HCT116 (cell line): Measurements from ENCODE around the gene MCC. TPM values are rescaled to one million over a fixed set of nuclear protein-coding genes. Genes with fewer than 3 reads are reported as not detected.

Experiments
- ATAC-seq: fragments of 200-7000 bp; cut with Tn5 transposase; 2 replicates; pipeline ENCODE4 v1.9.1; 2020; ENCODE audit warnings: mild to moderate bottlenecking, moderate library complexity
- BruUV-seq: library from RNA; stranded (reverse); fragments of 400-500 nt; replicated peaks from 2 replicates; lab custom pipeline; 2021; lab: Mats Ljungman, UMichigan
- CTCF ChIA-PET: fragments of 300-600 bp; sonication (Branson Sonifier 250); formaldehyde crosslinking; loops from one replicate; lab custom pipeline; 2021; ENCODE audit warnings: antibody characterized with exemption; lab: Charles Lee
- POLR2A ChIA-PET: fragments of 300-600, 350-600 bp; sonication (Branson Sonifier 250); formaldehyde crosslinking; loops from one replicate; lab custom pipeline; 2021; ENCODE audit warnings: antibody characterized with exemption; lab: Charles Lee
- RAD21 ChIA-PET, 2 experiments: fragments of 300-600 bp; sonication (Branson Sonifier 250); formaldehyde crosslinking; loops; one replicate each; lab custom pipeline; 2023; ENCODE audit warnings: low total read pairs in 2 of 2; ENCODE audit not compliant: uncharacterized antibody in 2 of 2, unreplicated experiment in 2 of 2, low non-redundant PET in 1 of 2; lab: Charles Lee
- DNase-seq: peaks from one replicate; pipeline ENCODE4 v3.0.0-alpha.2; 2010; ENCODE audit warnings: low read depth, low spot score
- H2AFZ ChIP-seq: fragments of 200-600 bp; shearing (Covaris generic), sonication (generic); 2 replicates; pipeline ENCODE4 v1.6.1; 2017; ENCODE audit warnings: low read depth, mixed run types, mixed read lengths, antibody characterized with exemption, low read length; ENCODE audit not compliant: poor library complexity, severe bottlenecking
- H3K27ac ChIP-seq: 2 replicates; pipeline ENCODE4 v1.5.1; 2012; ENCODE audit warnings: low read depth, low read length
- H3K27me3 ChIP-seq: fragments of 200-600 bp; sonication (generic); 2 replicates; pipeline ENCODE4 v1.6.1; 2016; ENCODE audit warnings: mixed run types, low read length, mixed read lengths; ENCODE audit not compliant: insufficient read depth
- H3K36me3 ChIP-seq, 2 experiments: fragments of 200-500 bp in 1 of 2; fragments of 200-600 bp in 1 of 2; sonication (Bioruptor generic) in 1 of 2; sonication (generic) in 1 of 2; 2 replicates each; pipeline versions ENCODE4 v1.5.1 to v1.6.1; 2014 to 2016; ENCODE audit warnings: low read length in 2 of 2, inconsistent platforms in 1 of 2, mixed read lengths in 1 of 2, mixed run types in 1 of 2; ENCODE audit not compliant: insufficient read depth in 2 of 2, control insufficient read depth in 1 of 2
- H3K4me1 ChIP-seq, 2 experiments: fragments of 200-600 bp in 1 of 2; sonication (generic) in 1 of 2; 2 replicates each; pipeline versions ENCODE4 v1.5.1 to v1.6.1; 2012 to 2017; ENCODE audit warnings: low read length in 2 of 2, inconsistent platforms in 1 of 2, mild to moderate bottlenecking in 1 of 2, mixed read lengths in 1 of 2, mixed run types in 1 of 2, moderate library complexity in 1 of 2; ENCODE audit not compliant: insufficient read depth in 2 of 2, control insufficient read depth in 1 of 2
- H3K4me2 ChIP-seq: fragments of 200-600 bp; sonication (generic); 2 replicates; pipeline ENCODE4 v1.6.1; 2017; ENCODE audit warnings: mixed run types, low read length, mixed read lengths
- H3K4me3 ChIP-seq, 2 experiments: fragments of 200-600 bp in 1 of 2; sonication (generic) in 1 of 2; replicated peaks in 1 of 2; 2 replicates each; pipeline ENCODE4 v1.5.1; 2011 to 2016; ENCODE audit warnings: low read length in 2 of 2, control low read depth in 1 of 2, low read depth in 1 of 2, mild to moderate bottlenecking in 1 of 2, mixed read lengths in 1 of 2, mixed run types in 1 of 2
- H3K79me2 ChIP-seq: fragments of 200-600 bp; sonication (generic); 2 replicates; pipeline ENCODE4 v1.6.1; 2017; ENCODE audit warnings: mild to moderate bottlenecking, mixed run types, low read length, moderate library complexity, mixed read lengths; ENCODE audit not compliant: insufficient read depth
- H3K9ac ChIP-seq: fragments of 200-600 bp; sonication (generic); 2 replicates; pipeline ENCODE4 v1.6.1; 2016; ENCODE audit warnings: low read length, mixed read lengths
- H3K9me2 ChIP-seq: fragments of 200-600 bp; sonication (generic), shearing (Covaris generic); 2 replicates; pipeline ENCODE4 v1.6.1; 2017; ENCODE audit warnings: mixed run types, mild to moderate bottlenecking, moderate library complexity; ENCODE audit not compliant: insufficient read depth
- H3K9me3 ChIP-seq, 2 experiments: fragments of 200-500 bp in 1 of 2; fragments of 200-600 bp in 1 of 2; sonication (Bioruptor generic) in 1 of 2; sonication (generic) in 1 of 2; 2 replicates each; pipeline ENCODE4 v1.6.1; 2014 to 2017; ENCODE audit warnings: low read length in 2 of 2, mixed read lengths in 2 of 2, inconsistent platforms in 1 of 2, low read depth in 1 of 2, mild to moderate bottlenecking in 1 of 2, mixed run types in 1 of 2, moderate library complexity in 1 of 2; ENCODE audit not compliant: control insufficient read depth in 1 of 2, insufficient read depth in 1 of 2
- H4K20me1 ChIP-seq: fragments of 200-600 bp; sonication (generic), shearing (Covaris generic); 2 replicates; pipeline ENCODE4 v1.6.1; 2017; ENCODE audit warnings: mixed run types, mild to moderate bottlenecking, moderate library complexity; ENCODE audit not compliant: insufficient read depth
- ATF3 ChIP-seq: IDR thresholded peaks from 2 replicates; pipeline ENCODE4 v1.6.1; 2012
- CBX3 ChIP-seq: IDR thresholded peaks from 2 replicates; pipeline ENCODE4 v1.6.1; 2012; ENCODE audit warnings: low read depth
- CEBPB ChIP-seq: IDR thresholded peaks from 2 replicates; pipeline ENCODE4 v1.6.1; 2012; ENCODE audit warnings: low read depth
- CTCF ChIP-seq, 3 experiments: fragments of 200-600 bp in 1 of 3; sonication (generic) in 1 of 3; IDR thresholded peaks in 2 of 3; conservative IDR thresholded peaks in 1 of 3; 2 replicates each; pipeline ENCODE4 v1.5.1; 2012 to 2017; ENCODE audit warnings: low read depth in 2 of 3, low read length in 2 of 3, antibody characterized with exemption in 1 of 3, borderline replicate concordance in 1 of 3, control low read depth in 1 of 3, mild to moderate bottlenecking in 1 of 3, mixed read lengths in 1 of 3, mixed run types in 1 of 3, moderate library complexity in 1 of 3; ENCODE audit not compliant: insufficient read depth in 1 of 3
- EGR1 ChIP-seq: IDR thresholded peaks from 2 replicates; pipeline ENCODE4 v1.6.1; 2012; ENCODE audit warnings: low read depth
- ELF1 ChIP-seq: IDR thresholded peaks from 2 replicates; pipeline ENCODE4 v1.6.1; 2012; ENCODE audit warnings: low read depth, borderline replicate concordance
- EZH2 ChIP-seq: fragments of 200-600 bp; sonication (generic); IDR thresholded peaks from 2 replicates; pipeline ENCODE4 v1.6.1; 2017; ENCODE audit warnings: antibody characterized with exemption, mixed run types
- FOSL1 ChIP-seq: IDR thresholded peaks from 2 replicates; pipeline ENCODE4 v1.6.1; 2012; ENCODE audit warnings: low read depth
- MAX ChIP-seq: IDR thresholded peaks from 2 replicates; pipeline ENCODE4 v1.6.1; 2012
- POLR2A ChIP-seq: IDR thresholded peaks from 2 replicates; pipeline ENCODE4 v1.7.0; 2011; ENCODE audit warnings: borderline replicate concordance; ENCODE audit not compliant: insufficient read depth, insufficient read length; ENCODE audit errors: extremely low read depth
- POLR2AphosphoS5 ChIP-seq: IDR thresholded peaks from 2 replicates; pipeline ENCODE4 v1.6.1; 2011; ENCODE audit warnings: mild to moderate bottlenecking, low read depth, low read length, moderate library complexity
- RAD21 ChIP-seq: IDR thresholded peaks from 2 replicates; pipeline ENCODE4 v1.6.1; 2012; ENCODE audit warnings: low read depth, mild to moderate bottlenecking
- REST ChIP-seq: IDR thresholded peaks from 2 replicates; pipeline ENCODE4 v1.6.1; 2012; ENCODE audit warnings: low read depth
- SIN3A ChIP-seq: IDR thresholded peaks from 2 replicates; pipeline ENCODE4 v1.6.1; 2012; ENCODE audit warnings: low read depth
- SP1 ChIP-seq: IDR thresholded peaks from 2 replicates; pipeline ENCODE4 v1.6.1; 2012; ENCODE audit warnings: low read depth
- TCF7L2 ChIP-seq: IDR thresholded peaks from 2 replicates; pipeline ENCODE4 v1.7.0; 2011; ENCODE audit warnings: borderline replicate concordance, inconsistent platforms; ENCODE audit not compliant: insufficient read depth, insufficient read length; ENCODE audit errors: extremely low read depth
- ZFX ChIP-seq: fragments of 450-650 bp; IDR thresholded peaks from 2 replicates; pipeline ENCODE4 v1.6.1; 2017
- intact Hi-C: fragments of 100-400 bp; cut with micrococcal nuclease; formaldehyde crosslinking; loops from 2 replicates; pipeline ENCODE4 v1.10.0; 2022
- total RNA-seq: library from RNA; stranded (reverse); gene quantifications from one replicate; pipeline ENCODE4 v1.2.1, GENCODE V29; 2021; ENCODE audit not compliant: unreplicated experiment

Gene MCC
- total RNA-seq, 1 experiment from 2014 or later, result 20.1 TPM

GRCh38 chr5:113510836-113511451 is 22.7 kb upstream of the MCC start:
- Histone ChIP-seq H3K36me3 (peaks cover 0 to 2% of the 10 kb centered on the region in 2 experiments; a peak in 2 of 4 replicates), H3K4me1 (peaks cover 0 to 15% of the 10 kb centered on the region in 2 experiments; a peak in 2 of 4 replicates), H3K4me2 (no peak overlapping the region), H2AFZ (no peak overlapping the region)
- TF ChIP-seq EZH2 (no peak), POLR2A (no peak), MAX (no peak), CEBPB (no peak), TCF7L2 (no peak), FOSL1 (0 out of 2 replicates have a peak, but pooled peaks have one; percentile 12), CTCF (IDR thresholded peaks at IDR 0.05 in 2 of 3, conservative IDR thresholded peaks at IDR 0.05 in 1 of 3; ENCODE audit: borderline replicate concordance in 1 of 3, insufficient read depth in 1 of 3, low read depth in 2 of 3, low read length in 2 of 3) (peak; percentile 33 to 84 (median 62); a peak in 5 of 6 replicates), RAD21 (peak; percentile 93), ELF1 (no peak), POLR2AphosphoS5 (no peak), ZFX (no peak), SP1 (peak; percentile 22; the same call in 1 of the 2 replicates), EGR1 (no peak), REST (no peak), ATF3 (no peak), SIN3A (no peak), CBX3 (no peak)
- TF ChIP-seq, all 23 proteins: peak for 4
- Histone ChIP-seq H3K4me3 (no peak overlapping the region), H3K9me2 (no peaks in the 10 kb centered on the region), H3K9ac (no peak overlapping the region), H3K9me3 (peaks cover 0 to 6% of the 10 kb centered on the region in 2 experiments; a peak in 1 of 4 replicates), H3K27me3 (no peaks in the 10 kb centered on the region), H4K20me1 (no peaks in the 10 kb centered on the region), H3K27ac (no peak overlapping the region), H3K79me2 (peaks cover 24% of the 10 kb centered on the region)
- POLR2A ChIA-PET, result interaction anchor here (1.4 kb wide), 1 partner anchor 515 kb away, joined by 4 read pairs; no protein-coding TSS in a partner anchor
- no TSS peak for BruUV-seq
- CTCF ChIA-PET, result interaction anchor here (0.6 to 2.4 kb wide), 7 partner anchors 10 to 515 kb away, joined by 3 to 31 read pairs (median 12); no protein-coding TSS in a partner anchor
- intact Hi-C loops, result loop anchor here (1.0 to 5.0 kb wide), 5 partner anchors 96 to 515 kb away; no protein-coding TSS in a partner anchor
- RAD21 ChIA-PET, result interaction anchor here (0.7 to 2.0 kb wide), 6 partner anchors 131 to 391 kb away, joined by 3 to 15 read pairs (median 6); no protein-coding TSS in a partner anchor
- ATAC-seq (peak; percentile 47), DNase-seq (peak; percentile 39)
